ENCODE results near the gene C2orf72.
A peak's percentile ranks its signal among the peaks of the same experiment; 100 is the strongest.
"Not testable (repeated sequence)": the region's sequence is repeated elsewhere in the genome, so short reads cannot be mapped to it uniquely, and the experiment has no call there.

Gene C2orf72

DNA sequence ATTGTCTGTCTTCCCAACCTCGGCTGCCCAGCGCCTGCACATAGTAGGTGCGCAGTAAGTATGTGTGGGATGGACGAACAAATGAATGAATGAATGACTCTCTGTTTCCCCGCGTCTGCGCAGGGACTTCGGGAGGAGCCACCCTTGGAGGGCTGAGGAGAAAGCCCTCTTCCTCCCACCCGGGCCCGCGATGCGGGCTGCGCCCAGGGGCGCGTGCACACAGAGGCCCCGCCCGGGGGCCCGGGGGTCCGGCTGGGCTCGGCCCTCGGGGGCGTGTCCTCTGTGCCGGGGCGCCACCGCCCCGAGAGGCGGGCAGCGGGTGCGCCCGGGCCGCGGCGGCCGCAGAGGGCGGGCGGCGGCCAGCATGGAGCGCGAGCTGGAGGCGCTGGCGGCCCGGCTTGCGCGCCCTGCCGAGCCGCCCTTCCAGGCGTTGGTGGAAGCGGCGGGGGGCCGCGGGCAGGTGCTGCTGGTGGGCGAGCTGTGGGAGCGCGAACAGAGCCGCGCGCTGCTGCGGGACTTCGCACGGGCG is at the start of gene C2orf72:
TSS of gene C2orf72 (plus strand) at position 322 of the 529 bp plus-strand sequence. CDS start at position 365, 43 bp downstream.
- peak; percentile 59 for DNase-seq

- no peak for DNase-seq
Measured at GRCh38 chr2:230989731-230990130, 47.6 kb upstream of the C2orf72 start.

GRCh38 chr2:230990131-230990898 is 47.0 kb upstream of the C2orf72 start:
- DNase-seq: no peak

DNA sequence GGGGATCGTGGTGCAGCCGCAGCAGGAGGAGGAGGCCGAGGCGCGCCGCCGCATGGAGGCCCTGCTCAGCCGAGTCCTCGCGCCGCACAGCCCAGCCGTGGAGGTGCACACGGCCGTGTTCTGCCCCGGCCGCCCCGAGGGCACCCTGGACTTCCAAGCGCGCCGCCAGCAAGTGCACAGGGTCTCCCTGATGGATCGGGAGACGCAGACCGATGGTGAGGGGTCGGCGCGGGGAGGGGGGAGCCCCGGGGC is 46.5 kb upstream of the C2orf72 start:
- DNase-seq: no peak

GRCh38 chr2:230991598-230991997 is 45.7 kb upstream of the C2orf72 start:
- peak; percentile 72 for DNase-seq

GRCh38 chr2:230995821-230996220 is 41.5 kb upstream of the C2orf72 start, which contains the start of gene SPATA3:
Gene SPATA3, plus strand, starts transcription at chr2:230996121. Its CDS starts 113 bp downstream, at chr2:230996234.
- DNase-seq: no peak

- DNase-seq: no peak
Measured at GRCh38 chr2:230996661-230997060, 40.7 kb upstream of the C2orf72 start.

DNA sequence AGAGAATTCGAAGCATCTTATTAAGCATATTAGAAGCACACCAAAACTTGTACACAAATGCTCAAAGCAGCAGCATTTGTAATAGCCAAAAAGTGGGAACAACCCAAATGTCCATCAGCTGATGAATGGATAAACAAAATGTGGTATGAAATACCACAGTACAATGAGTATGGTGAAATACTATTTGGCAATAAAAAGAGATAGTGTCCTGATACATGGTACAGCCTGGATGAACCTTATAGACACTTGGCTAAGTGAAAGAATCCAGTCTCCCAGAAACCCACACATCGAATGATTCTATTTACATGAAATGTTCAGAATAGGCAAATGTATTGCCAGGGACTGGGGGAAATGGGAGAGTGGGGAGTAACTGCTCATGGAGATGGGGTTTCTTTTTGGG is 38.4 kb upstream of the C2orf72 start:
- no peak for DNase-seq

DNA sequence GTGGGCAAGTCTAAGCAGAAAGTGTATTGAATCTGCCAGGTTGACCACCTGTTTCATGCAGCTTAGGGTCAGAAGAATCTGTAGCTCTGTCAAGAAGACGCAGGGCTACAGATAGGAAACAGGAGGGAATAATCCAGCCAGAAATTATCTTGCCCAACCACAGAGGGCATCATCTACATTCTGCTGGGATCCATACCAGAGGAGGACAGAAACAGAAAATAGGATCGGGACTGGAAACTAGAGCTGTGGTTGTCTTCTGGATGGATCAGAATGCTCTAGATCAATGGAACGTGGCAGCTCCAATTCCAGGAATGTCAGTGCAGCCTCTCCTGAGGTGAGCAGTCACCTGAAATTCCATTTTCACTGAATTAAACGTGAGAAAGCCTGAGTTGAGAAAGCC is 37.8 kb upstream of the C2orf72 start:
- no peak for DNase-seq

GRCh38 chr2:231000211-231000904 is 37.0 kb upstream of the C2orf72 start:
- DNase-seq: peak; percentile 73

- DNase-seq: no peak
Measured at GRCh38 chr2:231001036-231001435, 36.3 kb upstream of the C2orf72 start.

GRCh38 chr2:231001921-231002320 is 35.4 kb upstream of the C2orf72 start:
- DNase-seq: no peak

DNA sequence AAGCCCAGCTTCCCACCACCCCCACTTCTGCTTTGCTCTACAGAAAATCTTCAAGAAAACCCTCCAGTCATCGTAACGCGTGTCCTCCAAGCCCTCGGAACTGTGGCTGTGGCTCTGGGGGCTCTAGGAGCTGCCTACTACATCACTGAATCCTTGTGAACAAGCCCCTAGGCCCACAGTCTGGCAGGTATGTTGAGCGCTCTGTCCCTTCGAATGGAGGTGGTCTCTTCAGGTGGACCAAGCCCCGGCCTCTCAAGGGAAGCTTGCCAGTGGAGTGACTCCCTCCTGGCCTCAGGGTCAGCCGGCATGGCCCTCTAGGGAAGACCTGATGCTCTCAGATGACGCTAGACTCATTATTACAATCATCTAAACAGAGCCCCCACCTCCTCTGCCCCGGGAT is 34.7 kb upstream of the C2orf72 start:
- DNase-seq: no peak

DNA sequence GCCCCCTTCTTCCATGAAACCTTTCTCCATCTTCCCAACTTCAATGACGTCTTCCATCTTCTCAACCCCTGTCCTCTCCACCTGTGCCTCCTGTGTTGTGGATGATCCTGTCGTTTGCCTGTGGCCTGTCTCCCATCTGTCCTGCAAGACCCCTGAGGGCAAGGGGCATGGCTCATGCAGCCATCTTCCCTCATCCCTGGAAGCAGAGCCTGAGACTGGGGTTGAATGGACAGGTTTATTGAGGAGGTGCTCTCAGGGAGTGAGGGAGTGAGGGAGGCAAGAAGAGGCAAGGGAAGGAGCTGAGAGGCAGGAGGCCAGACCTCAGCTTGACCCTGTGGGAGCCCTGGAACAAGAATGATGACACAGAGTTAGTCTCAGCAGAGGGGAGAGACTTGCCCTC is 34.1 kb upstream of the C2orf72 start:
- no peak for DNase-seq

- not testable (repeated sequence) for DNase-seq
Measured at GRCh38 chr2:231004930-231005329, 32.4 kb upstream of the C2orf72 start.

DNA sequence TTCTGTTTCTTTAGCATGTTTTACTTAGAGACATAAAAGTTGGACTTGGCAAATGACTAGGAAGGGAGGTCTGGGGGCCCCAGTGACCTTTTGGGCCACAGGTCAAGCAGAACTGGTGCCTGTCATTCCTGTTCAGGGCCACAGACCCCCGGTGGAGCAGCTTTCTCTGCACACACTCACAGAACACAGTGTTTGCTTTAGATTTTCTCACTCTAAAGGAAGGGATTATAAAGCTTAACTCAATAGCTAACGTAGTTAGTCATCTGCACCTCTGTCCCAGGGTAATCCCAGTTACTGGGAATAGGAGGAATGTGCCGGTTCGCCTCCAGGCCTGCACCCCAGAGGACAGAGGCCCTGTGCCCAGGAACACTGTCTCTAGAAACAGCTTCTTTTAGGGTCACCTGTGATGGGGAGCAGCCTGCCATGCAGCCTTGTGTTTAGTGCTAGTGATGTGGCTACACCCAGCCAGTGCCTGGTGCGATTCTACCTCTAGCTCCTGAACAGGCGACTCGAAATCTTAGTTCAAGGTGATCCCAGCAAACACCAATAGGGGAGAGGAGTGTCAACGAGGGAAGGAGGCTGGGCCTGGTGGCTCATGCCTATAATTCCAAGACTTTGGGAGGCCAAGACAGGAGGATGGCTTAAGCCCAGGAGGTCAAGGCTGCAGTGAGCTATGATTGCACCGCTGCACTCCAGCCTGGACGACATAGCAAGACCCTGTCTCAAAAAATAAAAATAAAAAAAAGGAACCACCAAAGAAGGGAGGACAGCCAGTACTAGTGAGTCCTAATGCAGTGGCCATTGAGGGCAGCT is 29.8 kb upstream of the C2orf72 start:
- DNase-seq: peak; percentile 75

DNA sequence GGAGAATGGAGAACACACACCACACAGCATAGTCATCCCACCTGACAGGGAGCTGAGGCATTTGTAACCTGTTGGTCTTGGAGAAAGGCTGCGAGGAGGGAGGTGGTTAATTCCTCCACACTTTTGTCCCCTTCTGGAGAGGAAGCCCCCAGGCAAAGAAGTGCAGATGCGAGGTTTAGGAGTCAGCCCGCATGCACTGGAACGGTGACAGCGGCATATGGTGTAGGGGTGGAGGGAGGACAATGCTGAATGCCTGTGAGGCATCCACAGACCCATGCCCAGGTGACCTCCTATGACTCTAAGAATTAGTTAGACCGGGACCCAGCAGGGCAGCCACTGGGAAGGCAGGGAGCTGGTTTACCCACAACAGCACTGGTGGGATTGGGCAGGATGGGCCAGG is 29.2 kb upstream of the C2orf72 start:
- no peak for DNase-seq

DNA sequence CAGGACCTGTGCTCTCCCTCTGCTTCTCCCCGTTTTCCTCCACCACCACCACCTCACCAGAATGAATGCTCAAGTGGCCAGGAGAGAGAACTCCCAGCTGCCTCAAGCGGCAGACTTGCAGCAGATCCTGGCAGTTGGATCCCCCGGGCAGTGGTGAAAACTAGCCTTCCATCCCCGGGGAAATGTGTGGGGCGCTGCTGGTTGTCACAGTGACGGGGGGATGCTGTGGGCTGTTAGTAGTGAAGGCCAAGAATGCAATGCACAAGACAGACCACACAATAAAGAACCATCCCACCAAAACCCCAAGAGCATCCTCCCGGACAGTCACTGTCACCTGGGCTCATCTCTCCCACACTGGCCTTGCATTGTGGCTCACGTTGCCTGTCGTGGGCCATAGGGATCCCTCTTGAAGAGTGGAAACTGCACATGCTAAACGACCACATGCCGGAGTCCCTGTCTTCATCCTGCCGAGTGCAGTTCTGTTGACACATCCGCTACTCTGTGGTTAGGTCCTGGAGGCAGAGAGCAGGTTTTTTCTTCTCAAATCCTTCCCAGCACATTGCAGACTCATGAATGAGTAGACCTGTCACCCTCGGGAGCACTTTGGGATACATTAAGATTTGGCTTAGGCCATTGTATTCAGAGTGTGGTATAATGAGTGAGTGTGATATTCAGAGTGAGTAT is 27.9 kb upstream of the C2orf72 start:
- DNase-seq: no peak

GRCh38 chr2:231010201-231010730 is 27.1 kb upstream of the C2orf72 start:
- no peak for DNase-seq

GRCh38 chr2:231011526-231011925 is 25.8 kb upstream of the C2orf72 start:
- DNase-seq: no peak

DNA sequence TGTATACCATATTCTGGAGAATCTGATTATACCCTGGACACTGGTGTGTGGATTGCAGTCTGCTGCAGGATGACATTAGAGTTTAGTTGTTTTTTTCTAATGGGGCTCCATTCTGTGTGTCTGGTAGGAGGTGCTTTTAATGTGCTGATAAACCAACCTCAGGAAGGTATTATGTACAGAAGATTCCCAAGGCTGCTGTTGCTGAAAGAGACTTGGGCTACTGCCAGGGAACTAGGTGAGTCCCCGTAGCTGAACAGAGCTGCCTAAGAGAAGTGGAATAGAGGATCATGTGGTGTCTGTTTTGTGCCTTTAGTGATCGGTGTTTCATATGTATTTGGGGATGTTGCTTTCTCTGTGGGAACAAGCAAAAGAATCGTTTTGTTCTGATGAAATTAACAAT is 24.9 kb upstream of the C2orf72 start:
- no peak for DNase-seq

- DNase-seq: no peak
Measured at GRCh38 chr2:231013820-231014219, 23.5 kb upstream of the C2orf72 start.

DNA sequence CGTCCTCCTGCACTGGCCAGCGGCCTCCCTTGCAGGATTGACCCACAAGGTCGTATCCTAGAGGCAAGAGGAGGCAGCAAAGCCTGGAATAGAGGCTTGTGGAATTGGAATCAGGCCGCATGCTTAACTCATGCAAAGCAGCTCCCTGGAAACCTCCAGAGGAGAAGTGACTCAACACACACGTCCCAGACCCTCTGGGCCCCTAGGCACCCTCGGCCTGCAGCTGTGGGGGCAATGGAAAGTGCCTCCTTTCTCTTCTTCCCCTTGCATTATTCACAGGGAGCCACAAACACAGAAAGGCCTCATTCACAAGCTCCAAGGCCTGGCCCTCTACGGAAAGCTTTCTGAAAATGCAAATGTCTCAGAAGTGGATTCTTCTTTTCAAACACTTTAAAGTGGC is 21.8 kb upstream of the C2orf72 start:
- DNase-seq: no peak
